Body of pancreas (tissue), 4 donors: ENCODE measurements around the gene PDE2A. TPM values are rescaled to one million over a fixed set of nuclear protein-coding genes. Genes with fewer than 3 reads are reported as not detected.

Experiments used
- ATAC-seq: fragments of 150-250 bp; one replicate; pipeline ENCODE4 v1.9.1; 2016
- DNase-seq, 4 donors: peaks; one replicate each; pipeline ENCODE4 v3.0.0-alpha.2; 2019
- H3K27ac ChIP-seq, 4 donors: fragments of 200-600 bp; sonication (generic); 1 replicate in 3 of 4; 2 replicates in 1 of 4; pipeline versions ENCODE4 v1.5.1 to v1.6.1; 2016 to 2019; ENCODE audit warnings: mild to moderate bottlenecking in 1 of 4, mixed read lengths in 1 of 4, moderate library complexity in 1 of 4
- H3K27me3 ChIP-seq, 2 donors: fragments of 200-600 bp; sonication (generic); one replicate each; pipeline ENCODE4 v1.6.0; 2016; ENCODE audit warnings: mild to moderate bottlenecking in 1 of 2
- H3K36me3 ChIP-seq, 2 donors: fragments of 200-600 bp; sonication (generic); replicated peaks in 1 of 2; 2 replicates each; pipeline ENCODE4 v1.5.1; 2016; ENCODE audit warnings: low read depth in 2 of 2; ENCODE audit not compliant: insufficient read depth in 1 of 2
- H3K4me1 ChIP-seq: fragments of 200-600 bp; sonication (generic); one replicate; pipeline ENCODE4 v1.6.0; 2016
- H3K4me3 ChIP-seq, 2 donors: fragments of 200-600 bp; sonication (generic); 1 replicate in 1 of 2; 2 replicates in 1 of 2; pipeline ENCODE4 v1.5.1; 2016 to 2019
- H3K9me3 ChIP-seq, 3 donors: fragments of 200-600 bp; sonication (generic); 1 replicate in 2 of 3; 2 replicates in 1 of 3; pipeline ENCODE4 v1.5.1; 2016
- CTCF ChIP-seq, 7 experiments: fragments of 450-650 bp in 4 of 7; fragments of 200-600 bp in 3 of 7; sonication (generic) in 3 of 7; IDR thresholded peaks; one replicate each; pipeline ENCODE4 v1.5.1; 2016 to 2019; ENCODE audit warnings: antibody characterized with exemption in 7 of 7
- POLR2A ChIP-seq, 3 donors: fragments of 450-650 bp; IDR thresholded peaks; one replicate each; pipeline ENCODE4 v1.6.1; 2016; ENCODE audit warnings: antibody characterized with exemption in 3 of 3, mild to moderate bottlenecking in 2 of 3
- WGBS, 2 donors: methylation state at CpG; one replicate each; pipeline ENCODE4 v1.1.5; 2017; 5-methylcytosine and 5-hydroxymethylcytosine counted together
- intact Hi-C: fragments of 100-400 bp; cut with DNase I; formaldehyde crosslinking; loops from one replicate; pipeline ENCODE4 v1.15.1; 2023
- total RNA-seq, 2 donors: library from RNA; depleted of rRNA; stranded (reverse); fragments of >200 nt; gene quantifications; one replicate each; pipeline ENCODE4 v1.1.0, GENCODE V29; 2016

Gene PDE2A
- total RNA-seq, 2 donors from 2014 or later: 7.0 to 29.3 TPM

GRCh38 chr11:72592698-72593495, 81.3 kb downstream of the PDE2A start:
- H3K27me3 ChIP-seq: no peaks in the 10 kb centered on the region
- TF ChIP-seq POLR2A (IDR thresholded peaks at IDR 0.05) (no peak), CTCF (IDR thresholded peaks at IDR 0.05) (no peak)
- no peak overlapping the region for H3K4me3 ChIP-seq
- peaks cover 10% of the 10 kb centered on the region for H3K4me1 ChIP-seq
- intact Hi-C loops: no loop called here
- 80 to 85% methylated on average over 5 to 8 of the region's 8 CpGs for WGBS, 2 donors
- H3K36me3 ChIP-seq: no peaks in the 10 kb centered on the region
- ATAC-seq (no peak), DNase-seq (no peak)
- H3K27ac ChIP-seq: no peak overlapping the region
- no peaks in the 10 kb centered on the region for H3K9me3 ChIP-seq

GRCh38 chr11:72591785-72592502, 82.3 kb downstream of the PDE2A start:
- intact Hi-C loops: no loop called here
- DNase-seq: peak in 1 of 4 donors; percentile 18
- H3K27me3 ChIP-seq: no peaks in the 10 kb centered on the region

GRCh38 chr11:72591023-72591422, 83.2 kb downstream of the PDE2A start:
- Histone ChIP-seq H3K9me3 (no peaks in the 10 kb centered on the region), H3K27me3 (no peaks in the 10 kb centered on the region), H3K36me3 (no peaks in the 10 kb centered on the region), H3K4me3 (no peak overlapping the region), H3K27ac (no peak overlapping the region), H3K4me1 (peaks cover 10% of the 10 kb centered on the region)
- DNase-seq: no peak
- TF ChIP-seq POLR2A (IDR thresholded peaks at IDR 0.05) (no peak), CTCF (IDR thresholded peaks at IDR 0.05) (no peak)
- ATAC-seq: no peak
- intact Hi-C loops: no loop called here
- 55 to 57% methylated on average over 5 of the region's 5 CpGs for WGBS, 2 donors

More at GRCh38 chr11:72591785-72592502, 82.3 kb downstream of the PDE2A start:
- Histone ChIP-seq H3K4me3 (no peak overlapping the region), H3K4me1 (peaks cover 10% of the 10 kb centered on the region), H3K27ac (no peak overlapping the region), H3K36me3 (no peaks in the 10 kb centered on the region), H3K9me3 (no peaks in the 10 kb centered on the region)
- 32 to 43% methylated on average over 7 to 9 of the region's 10 CpGs for WGBS, 2 donors
- ATAC-seq: no peak
- TF ChIP-seq POLR2A (IDR thresholded peaks at IDR 0.05) (no peak), CTCF (IDR thresholded peaks at IDR 0.05) (no peak)

- peak; percentile 52 for ATAC-seq
- WGBS, 2 donors: 7 to 20% methylated on average over 27 to 73 of the region's 74 CpGs
- DNase-seq: peak; percentile 57 to 74 (median 68)
- Histone ChIP-seq H3K9me3 (no peaks in the 10 kb centered on the region), H3K36me3 (no peaks in the 10 kb centered on the region), H3K27me3 (no peaks in the 10 kb centered on the region), H3K4me1 (peaks cover 10% of the 10 kb centered on the region), H3K27ac (no peak overlapping the region), H3K4me3 (peak overlapping the region; percentile 23 to 31)
- TF ChIP-seq CTCF (IDR thresholded peaks at IDR 0.05) (peak; percentile 48 to 80 (median 52)), POLR2A (IDR thresholded peaks at IDR 0.05) (no peak)
- intact Hi-C loops: loop anchor here (5.0 kb wide), 2 partner anchors 57 to 92 kb away; no protein-coding TSS in a partner anchor
Observed at GRCh38 chr11:72589802-72590761, 84.1 kb downstream of the PDE2A start.
